IPS-NIHi7 (cell line): ENCODE measurements around the gene GPR153.

Source experiments
- DNase-seq: peaks from one replicate; pipeline ENCODE4 v3.0.0; 2012; ENCODE audit warnings: mixed read lengths; ENCODE audit errors: extremely low spot score

Gene GPR153

DNA sequence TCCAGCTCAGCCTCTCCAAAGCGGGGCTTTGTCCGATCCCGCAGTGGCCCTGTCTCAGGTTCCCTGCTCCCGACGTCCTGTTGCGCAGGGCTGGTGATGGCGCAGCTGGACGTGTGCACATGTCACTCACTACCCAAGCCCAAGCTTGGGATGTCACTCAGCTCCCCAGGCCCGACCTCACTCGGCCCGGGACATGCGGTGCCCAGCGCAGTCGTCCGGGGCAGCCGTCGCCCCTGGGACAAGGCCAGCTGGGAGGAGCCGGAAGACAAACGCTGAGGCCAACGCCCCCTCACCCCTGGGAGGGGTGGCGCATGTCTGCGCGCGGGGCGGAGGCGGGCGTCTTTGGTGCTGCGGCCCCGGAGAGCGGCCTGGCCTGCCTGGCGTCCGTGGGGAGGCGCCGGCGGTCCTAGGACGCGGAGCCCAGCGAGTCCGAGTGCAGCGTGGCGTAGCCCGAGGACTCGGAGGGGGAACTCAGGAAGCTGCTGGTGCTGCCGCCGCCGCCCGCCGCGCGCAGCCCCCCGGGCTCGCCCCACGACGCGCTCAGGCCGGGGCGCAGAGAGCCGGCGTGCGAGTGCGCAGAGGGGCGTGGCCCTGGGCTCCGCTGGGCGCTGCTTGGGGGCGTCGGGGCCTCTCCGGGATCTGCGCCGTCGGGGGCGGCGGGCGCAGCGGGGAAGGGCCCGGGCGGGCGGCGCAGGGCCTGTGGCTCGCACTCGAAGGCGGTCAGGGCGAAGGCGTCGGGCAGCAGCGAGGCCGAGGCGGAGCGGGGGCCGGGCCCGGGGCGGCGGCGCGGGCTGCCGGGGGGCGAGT lies 11.8 kb downstream of the GPR153 start:
- peak; percentile 53 for DNase-seq

DNA sequence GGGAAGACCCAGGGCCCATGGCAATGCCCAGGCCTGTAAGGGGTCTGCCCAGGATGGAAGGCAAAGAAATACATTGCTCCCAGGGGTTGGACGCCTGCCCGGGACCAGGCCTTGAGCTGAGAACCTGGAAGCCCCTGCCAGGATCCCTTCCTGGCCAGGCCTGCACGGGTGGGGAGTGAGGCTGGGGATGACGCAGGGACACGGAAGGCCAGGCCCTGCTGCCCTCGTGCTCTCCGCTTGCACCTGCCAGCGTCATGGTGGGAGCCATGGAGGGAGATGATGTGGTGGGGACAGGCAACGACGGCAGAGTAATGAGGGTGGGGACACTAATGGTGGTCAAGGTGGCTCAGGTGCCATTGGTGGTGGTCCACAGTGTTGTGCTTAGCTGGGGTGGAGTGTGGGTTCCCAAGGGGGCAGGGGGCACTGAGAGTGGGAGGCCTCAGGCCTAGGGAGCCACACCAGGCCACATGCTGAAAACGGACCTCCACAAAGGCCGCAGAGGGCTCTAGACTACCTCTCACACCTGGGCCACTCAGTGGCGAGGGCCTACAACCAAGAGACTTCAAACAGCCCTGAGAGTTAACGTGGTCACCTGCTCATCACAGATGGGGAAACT lies 12.6 kb downstream of the GPR153 start:
- DNase-seq, result no peak

DNA sequence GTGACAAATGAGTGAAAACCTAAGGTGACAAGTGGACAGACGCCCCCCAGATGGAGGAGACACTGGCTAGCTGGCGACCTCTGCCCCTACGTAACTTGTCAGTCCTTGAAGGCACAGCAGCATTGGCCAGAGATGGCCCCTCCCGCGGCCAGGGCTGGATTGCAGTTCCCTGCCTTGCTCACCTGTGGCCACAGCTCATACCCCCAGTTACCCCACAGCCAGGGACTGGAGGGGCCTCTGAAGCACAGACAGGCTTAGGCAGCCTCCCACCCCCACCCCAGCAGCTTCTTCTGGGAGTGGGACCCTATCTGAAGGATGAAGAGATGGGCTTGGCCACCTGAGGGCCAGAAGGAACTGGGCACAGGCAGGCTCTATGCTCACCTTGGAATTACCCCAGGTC lies 13.2 kb downstream of the GPR153 start:
- DNase-seq, result no peak

DNA sequence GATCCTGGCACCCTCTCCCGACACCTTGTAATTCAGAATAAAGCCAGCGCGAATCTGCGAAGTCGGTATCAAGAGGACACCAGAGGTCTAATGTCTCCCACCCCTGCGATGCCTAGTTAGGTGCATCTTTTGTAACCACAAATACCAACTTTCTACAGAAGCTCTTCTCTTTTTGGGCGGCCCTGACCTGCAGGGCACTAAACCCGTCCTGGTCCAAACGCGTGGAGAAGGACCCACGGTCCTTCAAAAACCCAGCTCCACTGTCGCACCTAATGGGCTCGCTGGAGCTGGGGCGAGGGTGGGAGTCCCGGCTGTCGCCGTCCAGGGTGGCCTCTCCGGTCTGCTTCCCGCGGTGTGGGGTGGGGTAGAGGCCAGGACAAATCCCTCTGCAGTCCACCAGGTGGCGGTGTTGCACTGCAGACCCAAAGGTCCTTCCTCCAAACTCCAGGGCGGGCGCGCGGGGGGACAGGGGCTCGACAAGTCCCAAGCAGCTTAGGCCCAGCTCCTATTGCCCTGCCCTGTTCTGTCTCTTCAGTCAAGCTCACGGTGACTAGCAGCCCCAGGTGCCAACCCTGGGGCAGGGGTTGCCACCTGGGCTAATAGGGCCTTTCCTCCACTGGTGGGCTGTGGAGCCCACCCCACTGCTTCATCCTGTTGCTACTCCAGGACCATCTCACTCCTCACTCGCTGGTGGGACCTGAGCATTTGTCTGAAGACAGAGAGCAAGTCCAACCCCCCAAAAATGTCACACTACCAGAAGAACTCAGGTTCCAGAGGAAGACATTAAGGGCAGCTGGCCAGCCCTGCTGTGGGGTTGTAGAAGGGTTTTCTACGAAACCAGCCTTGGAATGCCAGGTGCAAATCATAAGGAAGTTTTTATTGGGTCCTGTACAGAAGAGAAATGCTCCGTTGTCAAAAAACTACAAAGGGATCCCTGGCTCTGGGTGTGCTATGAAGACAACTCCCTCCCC lies 14.1 kb downstream of the GPR153 start:
- DNase-seq, result peak; percentile 87

DNA sequence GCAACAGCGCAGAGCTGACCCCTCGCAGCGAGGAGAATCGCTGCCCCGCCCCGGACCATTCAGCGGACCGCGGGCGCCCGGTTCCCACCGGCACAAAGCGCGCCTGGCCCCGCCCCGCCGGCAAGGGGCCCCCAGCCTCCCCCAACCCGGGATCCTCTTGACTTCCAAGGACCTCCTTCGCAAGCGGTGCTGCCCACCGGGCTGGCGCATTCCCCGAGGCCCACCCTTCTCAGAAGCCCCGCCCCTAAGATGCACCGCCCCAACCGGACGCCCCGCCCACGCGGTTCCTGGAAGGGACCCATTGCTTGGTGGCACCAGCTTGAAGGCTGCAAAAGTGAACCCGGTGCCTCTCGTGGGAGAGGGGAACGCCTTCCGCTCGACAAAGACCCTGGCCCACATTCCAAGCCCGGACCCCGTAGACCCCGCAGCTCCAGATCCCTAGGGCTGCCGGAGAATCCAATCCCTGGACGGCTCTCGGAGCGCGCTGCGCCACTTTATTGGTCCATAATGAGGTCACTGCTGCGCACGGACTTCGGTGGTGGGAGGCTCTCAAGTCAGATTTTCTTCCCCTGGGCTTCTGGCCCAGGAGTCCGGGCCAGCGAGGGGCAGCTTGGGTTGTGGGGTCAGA lies 14.9 kb downstream of the GPR153 start:
- peak; percentile 87 for DNase-seq

DNA sequence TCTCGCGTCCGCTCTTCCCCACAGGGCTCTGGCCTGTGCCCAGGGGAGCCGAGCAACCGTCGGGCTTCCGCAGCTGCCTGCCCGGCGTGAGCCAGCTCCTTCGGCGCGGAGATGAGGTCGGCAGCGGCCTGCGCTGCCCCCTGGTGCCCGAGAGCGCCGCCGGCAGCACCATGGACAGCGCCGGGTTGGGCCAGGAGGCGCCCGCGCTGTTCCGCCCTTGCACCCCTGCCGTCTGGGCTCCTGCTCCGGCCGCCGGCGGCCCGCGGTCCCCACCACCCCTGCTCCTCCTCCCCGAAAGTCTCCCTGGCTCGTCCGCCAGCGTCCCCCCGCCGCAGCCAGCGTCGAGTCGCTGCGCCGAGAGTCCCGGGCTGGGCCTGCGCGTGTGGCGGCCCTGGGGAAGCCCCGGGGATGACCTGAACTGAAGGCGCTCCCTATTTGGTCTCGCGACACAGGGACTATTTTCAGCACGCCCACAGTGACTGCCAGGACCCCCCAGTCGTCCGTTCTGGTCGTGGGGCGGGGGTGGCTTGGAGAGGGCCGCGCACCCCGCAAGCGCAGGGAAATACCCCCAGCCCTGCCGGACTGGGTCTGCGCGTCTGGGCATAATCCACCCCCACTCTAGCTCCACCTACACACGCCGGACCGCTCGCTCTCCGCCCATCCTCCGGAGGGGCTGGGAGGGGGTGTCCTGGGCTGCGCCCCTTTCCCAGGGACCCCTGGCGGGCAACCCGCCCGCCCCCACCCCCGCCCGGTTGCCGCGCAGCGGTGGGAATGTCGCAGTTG lies 15.6 kb downstream of the GPR153 start:
- peak; percentile 76 for DNase-seq

DNA sequence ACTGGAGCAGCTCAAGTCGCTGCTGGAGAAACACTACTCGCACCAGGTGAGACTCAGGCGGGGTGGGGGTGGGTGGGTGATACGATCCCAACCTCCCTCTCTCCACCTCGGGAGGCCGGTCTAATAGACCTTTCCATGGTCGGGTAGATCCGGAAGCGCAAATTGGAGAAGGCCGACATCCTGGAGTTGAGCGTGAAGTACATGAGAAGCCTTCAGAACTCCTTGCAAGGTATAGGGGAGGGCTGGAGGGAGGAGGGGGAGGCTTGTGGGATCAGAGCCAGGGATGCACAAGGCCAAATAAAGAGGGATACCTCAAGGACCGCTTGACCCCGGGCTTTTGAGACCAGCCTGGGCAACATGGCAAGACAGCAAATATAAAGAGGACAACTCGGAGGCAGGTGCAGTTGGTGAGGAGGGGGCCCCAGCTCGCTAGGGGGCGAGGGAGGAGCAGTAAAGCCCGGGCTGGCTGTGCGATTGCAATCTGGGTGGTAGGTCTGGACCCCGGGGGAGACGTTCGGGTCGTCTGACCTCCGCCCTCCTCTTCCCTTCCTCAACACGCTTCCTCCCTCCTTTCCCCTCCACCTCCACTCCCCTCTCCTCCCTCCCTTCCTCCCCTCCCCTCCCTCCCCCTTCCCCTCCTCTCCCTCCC lies 16.4 kb downstream of the GPR153 start:
- DNase-seq, result no peak

DNA sequence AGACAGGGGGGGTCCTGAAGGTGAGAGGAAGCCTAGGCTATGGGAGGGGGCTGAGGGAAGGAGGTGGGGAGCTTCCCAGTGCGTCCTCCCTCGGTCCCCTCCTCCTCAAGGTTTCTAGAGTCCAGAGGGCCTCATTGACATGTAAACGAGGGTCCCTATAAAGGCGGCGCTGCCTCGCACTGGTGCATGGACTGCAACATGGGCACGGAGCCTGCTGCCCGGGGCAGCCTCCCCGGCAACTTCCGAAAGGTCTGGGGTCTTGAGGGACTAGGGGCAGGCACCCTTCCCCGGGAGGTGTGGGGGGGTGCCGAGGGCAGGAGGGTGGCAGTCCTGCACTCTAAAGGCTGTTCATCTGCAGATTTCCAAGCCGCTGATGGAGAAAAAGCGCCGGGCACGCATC lies 16.9 kb downstream of the GPR153 start, which contains the start of gene HES3:
HES3 (plus strand) TSS at position 187 of the 400 bp plus-strand sequence; CDS start at position 374, 187 bp downstream.
- no peak for DNase-seq

DNA sequence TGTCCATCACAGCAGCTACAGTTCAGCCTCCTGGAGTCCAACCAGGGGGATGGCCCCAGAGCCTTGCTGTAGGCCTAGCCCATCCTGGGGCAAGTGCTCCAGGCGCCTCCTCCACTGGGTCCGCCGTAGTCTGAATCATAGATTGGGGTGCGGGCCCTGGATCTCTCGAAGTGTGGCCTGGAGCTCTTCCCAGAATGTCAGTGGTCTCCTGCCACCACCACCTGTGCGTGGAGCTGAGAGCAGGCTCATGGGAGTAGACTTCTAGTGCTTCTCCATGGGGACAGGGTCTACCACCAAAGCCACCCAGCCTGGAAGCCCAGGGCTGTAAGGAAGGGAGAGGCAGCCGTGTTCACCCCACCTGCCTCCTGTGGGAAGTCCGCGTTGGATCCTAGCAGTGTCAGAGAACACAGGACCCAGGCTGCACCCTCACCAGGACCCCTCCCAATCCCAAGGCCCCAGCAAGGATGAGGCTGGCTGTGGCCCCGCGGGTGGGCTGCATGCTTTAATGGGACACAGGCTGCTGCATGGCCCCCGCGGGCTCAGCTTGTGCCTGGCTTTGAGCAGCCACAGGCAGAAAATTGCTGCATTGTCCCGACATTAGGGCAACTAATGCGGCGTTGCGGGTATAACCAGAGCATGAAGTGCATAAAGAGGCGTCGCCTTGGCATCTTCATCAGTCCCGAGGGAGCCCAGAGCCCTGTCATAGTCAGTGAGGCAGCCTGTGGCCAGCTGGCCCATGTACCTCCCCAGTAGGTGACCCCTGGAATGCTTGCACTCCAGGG lies 17.7 kb downstream of the GPR153 start:
- DNase-seq, result no peak

DNA sequence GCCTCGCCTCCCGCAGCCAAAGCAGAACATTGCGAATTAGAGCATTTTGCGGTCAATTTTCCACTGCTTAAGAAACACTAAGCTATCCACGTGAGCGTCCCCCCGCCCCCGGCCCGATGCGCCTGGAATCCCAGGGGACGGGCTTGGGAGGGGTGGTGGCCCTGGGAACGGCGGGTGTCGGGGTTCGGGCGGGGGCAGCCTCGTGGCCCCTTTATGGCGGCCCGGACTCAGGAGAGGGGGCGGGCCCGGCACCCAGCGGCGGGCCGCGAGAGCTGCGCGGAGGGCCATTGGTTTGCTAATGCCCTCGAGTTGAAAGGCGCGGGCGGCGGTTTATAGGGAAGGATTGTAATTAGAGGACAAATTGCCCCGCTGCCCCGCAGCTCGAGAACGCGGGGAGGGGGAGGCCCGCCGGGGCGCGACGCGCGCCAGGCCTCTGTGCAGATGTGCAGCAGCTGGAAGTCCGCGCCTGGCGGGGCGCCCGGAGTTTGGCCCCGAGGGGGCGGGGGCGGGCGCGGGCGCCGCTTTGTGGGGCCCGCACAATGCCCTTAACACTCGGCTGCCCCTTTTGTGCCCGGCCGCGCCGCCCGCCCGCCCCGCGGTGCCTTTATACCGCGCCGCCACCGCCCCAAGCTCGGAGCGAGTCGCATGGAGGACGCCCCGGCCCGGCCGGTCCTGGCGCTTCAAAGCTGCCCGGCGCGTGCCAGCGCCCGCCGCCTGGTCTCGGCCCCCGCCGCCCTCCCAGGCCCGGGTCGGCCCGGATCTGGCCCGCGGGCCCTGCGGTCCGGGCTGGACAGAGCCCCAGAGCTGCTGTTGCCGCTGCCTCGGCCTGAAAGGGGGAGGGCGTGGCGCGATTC lies 18.8 kb downstream of the GPR153 start:
- peak; percentile 61 for DNase-seq

DNA sequence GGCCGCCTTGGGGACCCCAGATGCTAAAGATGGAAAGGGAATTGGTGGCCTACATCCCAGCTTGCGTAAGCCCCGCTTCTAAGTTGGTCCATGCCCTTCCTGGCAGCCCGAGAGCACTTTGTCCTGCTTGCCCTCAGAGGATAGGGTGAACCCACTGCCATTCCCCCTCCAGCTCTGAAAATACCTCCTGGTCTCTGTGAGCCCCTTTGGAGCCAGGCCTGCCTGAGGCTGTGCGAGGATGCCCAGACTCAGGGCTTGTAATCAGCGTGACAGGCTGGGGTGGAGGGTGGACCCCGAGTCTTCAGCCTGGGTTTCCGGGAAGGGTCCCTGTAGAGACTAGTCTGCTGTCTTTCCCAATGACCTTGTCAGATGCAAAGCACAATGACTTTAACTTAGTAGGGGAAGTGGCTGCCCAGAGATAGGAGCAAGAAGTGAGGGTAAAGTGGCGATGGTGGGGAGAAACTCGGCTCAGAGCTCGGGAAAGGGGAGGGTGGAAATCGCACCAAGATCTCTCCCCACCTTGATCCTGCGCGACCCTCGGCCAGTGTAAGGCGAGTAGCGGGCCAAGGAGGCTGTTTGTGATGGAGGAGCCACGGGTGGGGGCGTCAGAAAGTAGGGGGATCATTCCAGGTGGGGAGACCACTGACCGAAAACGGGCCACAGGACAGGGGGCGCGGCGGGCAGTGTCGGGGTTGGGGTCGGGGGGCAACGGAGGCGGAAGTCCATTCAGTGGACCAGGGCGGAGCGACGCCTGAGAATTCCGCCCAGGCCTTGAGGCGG lies 19.6 kb downstream of the GPR153 start:
- DNase-seq, result no peak

DNA sequence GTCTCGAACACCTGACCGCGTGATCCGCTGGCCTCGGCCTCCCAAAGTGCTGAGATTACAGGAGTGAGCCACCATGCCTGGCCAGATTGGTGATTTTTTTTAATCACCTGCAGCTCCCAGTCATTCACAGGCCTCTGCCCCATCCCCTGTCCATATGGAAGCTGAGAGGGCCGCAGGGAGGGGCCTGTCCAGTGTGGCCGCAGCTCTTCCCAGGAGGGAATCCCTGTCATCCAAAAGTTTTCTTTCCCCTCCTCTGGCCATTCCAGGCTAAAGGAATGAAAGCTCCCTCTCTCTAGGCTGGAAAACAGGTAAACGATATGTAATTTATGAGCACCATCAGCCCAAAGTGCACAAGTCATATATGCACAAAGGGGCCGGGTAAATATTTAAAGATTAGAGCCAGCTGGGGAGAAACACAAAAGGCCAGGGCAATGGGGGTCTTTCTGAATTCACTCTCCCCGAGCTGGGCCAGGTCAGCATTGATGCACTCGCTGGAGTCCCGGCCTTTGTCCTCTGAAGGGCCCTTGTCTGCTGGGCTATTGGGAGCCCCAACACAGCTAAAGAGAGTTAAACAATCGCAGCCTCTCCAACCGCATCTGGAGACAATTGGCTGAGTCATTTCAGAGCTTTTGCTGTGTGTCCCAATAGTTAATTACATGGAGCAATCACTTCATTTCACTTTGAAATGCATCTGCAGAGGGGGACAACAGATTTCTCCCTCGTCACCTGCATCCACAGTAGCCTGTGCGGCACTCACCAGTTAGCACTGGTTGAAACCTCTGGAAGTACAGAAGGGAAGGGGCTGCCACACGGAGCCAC lies 20.7 kb downstream of the GPR153 start:
- no peak for DNase-seq

DNA sequence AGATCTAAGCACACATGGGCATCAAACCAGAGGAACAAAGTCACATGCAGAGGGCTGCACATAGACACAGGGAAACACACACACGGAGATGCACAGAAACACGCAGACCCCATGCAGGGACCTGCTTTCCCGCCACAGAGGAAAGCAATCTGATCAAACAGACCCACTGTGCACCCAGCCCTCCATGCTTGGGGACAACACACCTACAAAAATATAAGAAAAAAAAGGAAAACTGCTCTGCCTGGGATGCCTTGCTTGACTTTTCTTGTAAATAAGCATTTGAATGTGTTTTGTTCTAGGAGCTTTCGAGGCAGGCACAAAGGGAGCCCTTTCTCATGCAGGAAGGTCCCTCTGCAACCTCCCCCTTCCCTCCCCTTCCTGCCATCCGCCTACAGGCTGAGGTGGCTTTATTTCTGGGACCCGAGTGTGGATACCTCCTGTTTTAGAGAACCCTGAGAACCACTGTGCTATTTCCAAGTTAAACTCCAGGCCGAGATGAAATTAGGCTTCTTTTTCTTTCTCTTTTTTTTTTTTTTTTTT lies 21.6 kb downstream of the GPR153 start:
- peak; percentile 58 for DNase-seq

DNA sequence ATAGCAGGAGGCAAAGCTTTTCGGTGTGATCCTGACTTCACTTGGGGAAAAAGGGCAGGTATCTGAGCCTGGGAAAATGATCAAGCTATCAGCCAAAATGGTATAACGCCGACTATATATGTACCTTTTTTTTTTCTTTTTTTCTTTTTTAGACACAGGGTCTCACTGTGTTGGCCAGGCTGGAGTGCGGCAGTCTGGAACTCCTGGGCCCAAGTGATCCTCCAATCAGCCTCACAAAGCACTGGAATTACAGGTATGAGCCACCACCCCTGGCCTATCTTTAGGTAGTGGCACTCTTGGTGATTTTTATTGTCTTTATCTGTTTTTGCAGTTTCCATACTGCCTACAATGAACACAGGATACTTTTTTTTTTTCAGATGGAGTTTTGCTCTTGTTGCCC lies 23.8 kb downstream of the GPR153 start:
- no peak for DNase-seq

DNA sequence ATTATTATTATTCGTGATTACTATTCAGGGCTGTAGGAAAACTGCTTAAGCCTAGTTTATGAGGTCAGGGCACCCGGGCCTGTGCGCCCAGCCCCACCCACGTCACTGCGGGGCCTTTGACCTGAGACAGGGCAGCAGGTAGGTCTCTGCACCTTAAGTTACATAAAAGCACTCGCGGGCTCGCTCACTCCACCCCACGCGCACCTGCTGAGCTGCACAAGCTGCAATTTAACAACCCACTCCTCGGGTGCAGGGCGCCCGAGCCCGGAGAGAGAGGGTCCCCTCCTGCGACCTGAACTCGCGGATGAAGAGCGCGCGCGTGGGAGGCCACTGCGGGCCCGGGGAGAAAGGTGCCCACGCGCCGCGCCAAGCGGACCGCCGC lies 25.6 kb downstream of the GPR153 start:
- DNase-seq, result no peak

DNA sequence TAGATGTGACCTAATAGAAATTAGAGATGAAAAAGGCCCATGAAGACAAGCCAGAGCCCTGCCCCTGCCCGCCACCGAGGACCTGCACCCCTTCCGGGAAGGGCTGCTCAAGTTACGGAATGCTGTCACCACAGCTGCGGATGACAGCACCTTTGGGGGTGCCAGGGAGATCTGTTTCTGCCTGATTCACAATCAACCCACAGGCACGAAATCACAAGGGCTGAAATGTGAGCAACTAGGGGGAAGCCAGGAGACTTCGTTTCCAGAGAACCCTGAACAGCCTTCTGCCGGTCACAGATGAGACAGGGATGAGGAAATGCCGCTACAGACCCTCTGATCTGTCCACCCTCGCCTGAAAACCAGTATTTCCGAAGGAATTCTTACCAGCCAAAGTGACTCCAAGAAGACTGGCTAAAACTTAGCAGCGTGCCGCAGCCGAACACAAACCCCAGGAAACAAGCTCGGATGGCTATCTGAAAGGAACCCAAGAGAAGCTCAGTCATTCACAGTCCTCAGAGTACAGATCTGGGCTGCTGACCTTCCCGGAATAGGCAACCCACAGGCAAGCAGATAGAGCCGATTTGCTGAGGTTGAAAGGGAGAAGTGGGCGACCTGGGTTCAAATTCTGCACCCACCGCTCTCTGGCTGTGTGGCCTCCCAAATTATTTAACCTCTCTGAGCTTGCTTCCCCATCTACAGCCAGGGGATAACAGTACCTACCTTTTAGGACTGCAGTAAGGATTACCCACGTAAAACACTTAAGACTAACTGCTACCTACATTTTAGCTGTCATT lies 26.2 kb downstream of the GPR153 start:
- no peak for DNase-seq
